Naive thymus-derived CD4-positive, alpha-beta T cell (primary cell): ENCODE data around the gene MDFI. TPM values are rescaled to one million over a fixed set of nuclear protein-coding genes. Genes with fewer than 3 reads are reported as not detected.

Source experiments
- ATAC-seq: fragments of 150-1000 bp; cut with Tn5 transposase; 2 replicates; pipeline ENCODE4 v1.10.0; 2021; ENCODE audit warnings: mild to moderate bottlenecking, moderate library complexity
- CTCF ChIA-PET: fragments of 350-600 bp; sonication (Branson Sonifier 250); formaldehyde crosslinking; loops from one replicate; lab custom pipeline; 2021; ENCODE audit warnings: antibody characterized with exemption; lab: Charles Lee
- POLR2A ChIA-PET: fragments of 350-600 bp; sonication (Branson Sonifier 250); formaldehyde crosslinking; loops from one replicate; lab custom pipeline; 2021; ENCODE audit warnings: antibody characterized with exemption, inconsistent platforms; lab: Charles Lee
- DNase-seq, 9 donors: peaks; one replicate each; pipeline versions ENCODE4 v3.0.0 to v3.0.0-alpha.2; 2020 to 2022; ENCODE audit warnings: mixed read lengths in 1 of 9
- H3K27ac ChIP-seq: one replicate; pipeline ENCODE4 v1.7.0; 2013; ENCODE audit warnings: mild to moderate bottlenecking, low read depth, low read length, moderate library complexity
- H3K27me3 ChIP-seq, 2 donors: one replicate each; pipeline ENCODE4 v1.7.0; 2013; ENCODE audit warnings: low read length in 2 of 2, mild to moderate bottlenecking in 2 of 2, moderate library complexity in 2 of 2; ENCODE audit not compliant: control insufficient read depth in 2 of 2, insufficient read depth in 2 of 2
- H3K36me3 ChIP-seq, 3 experiments: 1 replicate in 2 of 3; 2 replicates in 1 of 3; pipeline ENCODE4 v1.7.0; 2013; ENCODE audit warnings: low read length in 3 of 3, mild to moderate bottlenecking in 3 of 3, moderate library complexity in 1 of 3; ENCODE audit not compliant: insufficient read depth in 3 of 3, control insufficient read depth in 2 of 3
- H3K4me1 ChIP-seq, 2 donors: one replicate each; pipeline ENCODE4 v1.7.0; 2013; ENCODE audit warnings: low read length in 2 of 2, mild to moderate bottlenecking in 2 of 2, moderate library complexity in 1 of 2; ENCODE audit not compliant: control insufficient read depth in 2 of 2, insufficient read depth in 2 of 2
- H3K4me3 ChIP-seq: 2 replicates; pipeline ENCODE4 v1.7.0; 2013; ENCODE audit warnings: mild to moderate bottlenecking, low read length
- H3K9me3 ChIP-seq, 3 experiments: 1 replicate in 2 of 3; 2 replicates in 1 of 3; pipeline ENCODE4 v1.7.0; 2013; ENCODE audit warnings: low read length in 3 of 3; ENCODE audit not compliant: control insufficient read depth in 2 of 3
- H3K27ac Mint-ChIP-seq, 9 donors: one replicate each; pipeline ENCODE4 v1.8.0; 2020 to 2022; ENCODE audit warnings: mixed read lengths in 9 of 9, mild to moderate bottlenecking in 8 of 9, moderate library complexity in 5 of 9, inconsistent platforms in 2 of 9
- H3K27me3 Mint-ChIP-seq, 5 donors: one replicate each; pipeline ENCODE4 v1.8.0; 2021 to 2022; ENCODE audit warnings: mixed read lengths in 5 of 5, mild to moderate bottlenecking in 1 of 5
- H3K36me3 Mint-ChIP-seq, 5 donors: one replicate each; pipeline ENCODE4 v1.8.0; 2020 to 2022; ENCODE audit warnings: mixed read lengths in 5 of 5, mild to moderate bottlenecking in 3 of 5, inconsistent platforms in 1 of 5
- H3K4me1 Mint-ChIP-seq, 7 donors: one replicate each; pipeline ENCODE4 v1.8.0; 2020 to 2022; ENCODE audit warnings: mixed read lengths in 7 of 7, mild to moderate bottlenecking in 3 of 7, inconsistent platforms in 1 of 7
- H3K4me3 Mint-ChIP-seq, 10 donors: one replicate each; pipeline ENCODE4 v1.8.0; 2020 to 2022; ENCODE audit warnings: mild to moderate bottlenecking in 10 of 10, mixed read lengths in 10 of 10, moderate library complexity in 6 of 10, inconsistent platforms in 2 of 10
- H3K9me3 Mint-ChIP-seq, 11 donors: one replicate each; pipeline ENCODE4 v1.8.0; 2020 to 2022; ENCODE audit warnings: mixed read lengths in 11 of 11, mild to moderate bottlenecking in 4 of 11, inconsistent platforms in 1 of 11, moderate library complexity in 1 of 11
- intact Hi-C, 2 donors: fragments of 100-400 bp; cut with micrococcal nuclease; formaldehyde crosslinking; loops; one replicate each; pipeline ENCODE4 v1.15.1; 2023
- polyA plus RNA-seq, 2 donors: library from polyadenylated mRNA; unstranded; fragments of 300-500 nt; fragmentation: Illumina TruSeq; gene quantifications; one replicate each; pipeline ENCODE4 v1.2.3, GENCODE V29; 2021
- total RNA-seq, 6 experiments: library from RNA in 5 of 6; stranded (reverse) in 5 of 6; gene quantifications; 1 replicate in 5 of 6; 2 replicates in 1 of 6; pipeline ENCODE4 v1.2.3 and lab custom pipeline; 2021 to 2026

The MDFI gene
- total and polyA plus RNA-seq, 7 experiments from 2014 or later: not detected

- Mint-ChIP-seq H3K27ac (no peak overlapping the region), H3K4me3 (no peak overlapping the region), H3K27me3 (peaks cover 15 to 43% (median 26%) of the 10 kb centered on the region in 5 donors), H3K4me1 (peaks cover 0 to 5% (median 0%) of the 10 kb centered on the region in 7 donors), H3K36me3 (no peaks in the 10 kb centered on the region), H3K9me3 (peaks cover 0 to 3% (median 0%) of the 10 kb centered on the region in 11 donors)
- ChIA-PET POLR2A (no interaction called here), CTCF (no interaction called here)
- Histone ChIP-seq H3K9me3 (no peaks in the 10 kb centered on the region), H3K4me1 (no peaks in the 10 kb centered on the region), H3K27me3 (no peaks in the 10 kb centered on the region), H3K36me3 (no peaks in the 10 kb centered on the region), H3K4me3 (no peak overlapping the region), H3K27ac (no peak overlapping the region)
- intact Hi-C loops: no loop called here
- DNase-seq: no peak
- ATAC-seq: no peak
Measured at GRCh38 chr6:41644297-41644879, 6.1 kb downstream of the MDFI start.

- no peak overlapping the region for H3K27ac ChIP-seq
- no peaks in the 10 kb centered on the region for H3K4me1 ChIP-seq
- H3K4me3 ChIP-seq: no peak overlapping the region
- no peaks in the 10 kb centered on the region for H3K36me3 ChIP-seq
- Mint-ChIP-seq H3K9me3 (peaks cover 0 to 3% (median 0%) of the 10 kb centered on the region in 11 donors), H3K36me3 (no peaks in the 10 kb centered on the region), H3K27me3 (peaks cover 8 to 36% (median 19%) of the 10 kb centered on the region in 5 donors), H3K27ac (peak overlapping the region in 1 of 9 donors; percentile 46), H3K4me1 (no peaks in the 10 kb centered on the region), H3K4me3 (no peak overlapping the region)
- ChIA-PET CTCF (no interaction called here), POLR2A (no interaction called here)
- ATAC-seq (no peak), DNase-seq (no peak)
- H3K27me3 ChIP-seq: no peaks in the 10 kb centered on the region
- H3K9me3 ChIP-seq: no peaks in the 10 kb centered on the region
- intact Hi-C loops: no loop called here
Measured at GRCh38 chr6:41645007-41645618, 6.8 kb downstream of the MDFI start.

DNA sequence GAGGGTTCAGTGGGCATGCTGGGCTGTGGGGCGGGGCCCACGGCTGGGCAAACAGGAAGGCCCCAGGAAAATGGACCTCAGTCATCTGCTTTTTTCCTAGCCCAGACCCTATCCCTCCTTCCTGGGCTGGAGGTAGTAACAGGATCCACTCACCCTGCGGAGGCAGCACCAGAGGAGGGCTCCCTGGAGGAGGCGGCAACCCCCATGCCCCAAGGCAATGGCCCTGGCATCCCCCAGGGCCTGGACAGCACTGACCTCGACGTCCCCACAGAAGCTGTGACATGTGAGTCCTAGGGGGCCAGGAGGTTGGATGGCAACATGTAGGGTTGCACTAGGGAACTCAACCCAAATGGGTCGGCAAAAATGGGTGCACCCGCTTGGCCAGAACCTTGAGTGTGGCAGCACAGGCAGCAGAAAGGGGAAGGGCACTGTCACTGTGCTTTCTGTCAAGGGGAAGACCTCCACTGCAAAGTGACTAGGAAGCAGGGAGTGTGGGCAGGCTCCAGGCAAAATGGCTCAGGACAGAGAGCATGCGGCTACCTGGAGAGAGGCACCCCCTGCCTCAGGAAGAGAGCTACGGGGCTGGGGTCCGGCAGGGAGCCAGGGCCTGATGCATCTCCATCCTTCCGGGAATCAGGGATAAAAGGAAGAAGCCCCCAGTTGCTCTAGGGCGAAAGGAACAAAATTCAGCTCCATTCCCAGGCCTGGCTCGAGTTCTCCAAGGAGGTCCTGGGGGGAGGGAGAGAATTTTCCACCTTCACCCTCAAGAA is 7.9 kb downstream of the MDFI start:
- H3K4me1 Mint-ChIP-seq: no peaks in the 10 kb centered on the region
- DNase-seq (no peak), ATAC-seq (no peak)
- Histone ChIP-seq H3K4me3 (no peak overlapping the region), H3K36me3 (no peaks in the 10 kb centered on the region), H3K27me3 (no peaks in the 10 kb centered on the region), H3K9me3 (no peaks in the 10 kb centered on the region), H3K4me1 (no peaks in the 10 kb centered on the region), H3K27ac (no peak overlapping the region)
- no peak overlapping the region for H3K27ac Mint-ChIP-seq
- no peak overlapping the region for H3K4me3 Mint-ChIP-seq
- H3K9me3 Mint-ChIP-seq: peaks cover 0 to 3% (median 0%) of the 10 kb centered on the region in 11 donors
- H3K27me3 Mint-ChIP-seq: peaks cover under 1 to 28% (median 13%) of the 10 kb centered on the region in 5 donors
- ChIA-PET CTCF (no interaction called here), POLR2A (no interaction called here)
- intact Hi-C loops: no loop called here
- no peaks in the 10 kb centered on the region for H3K36me3 Mint-ChIP-seq

DNA sequence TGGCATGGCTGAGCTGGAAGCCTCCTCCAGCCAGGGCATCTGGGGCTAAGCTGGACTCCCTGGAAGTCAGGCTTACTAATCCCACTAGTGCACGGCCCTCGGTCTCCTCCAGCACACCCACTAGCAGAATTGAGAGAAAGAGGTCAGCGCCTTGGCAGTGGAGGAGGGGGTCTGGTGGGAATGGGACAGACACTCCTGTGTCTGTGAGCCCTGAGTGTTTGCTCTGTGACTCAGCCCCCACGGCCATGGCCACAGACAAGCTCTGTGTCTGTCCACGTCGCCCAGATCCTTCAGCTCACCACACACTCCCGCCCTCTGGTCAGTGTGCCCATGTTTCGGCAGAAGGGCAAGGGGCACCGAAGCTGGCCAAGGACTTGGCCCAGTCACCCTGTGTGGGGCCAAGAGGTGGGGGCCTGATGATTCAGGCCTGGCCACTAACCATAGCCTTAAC is 8.8 kb downstream of the MDFI start:
- Mint-ChIP-seq H3K27ac (no peak overlapping the region), H3K9me3 (peaks cover 0 to 3% (median 0%) of the 10 kb centered on the region in 11 donors), H3K4me1 (no peaks in the 10 kb centered on the region), H3K4me3 (no peak overlapping the region), H3K36me3 (no peaks in the 10 kb centered on the region), H3K27me3 (peaks cover 0 to 22% (median 11%) of the 10 kb centered on the region in 5 donors)
- ChIA-PET CTCF (no interaction called here), POLR2A (no interaction called here)
- no peak overlapping the region for H3K27ac ChIP-seq
- H3K4me1 ChIP-seq: no peaks in the 10 kb centered on the region
- no peak overlapping the region for H3K4me3 ChIP-seq
- no peaks in the 10 kb centered on the region for H3K9me3 ChIP-seq
- no peaks in the 10 kb centered on the region for H3K36me3 ChIP-seq
- no peaks in the 10 kb centered on the region for H3K27me3 ChIP-seq
- intact Hi-C loops: no loop called here
- ATAC-seq (no peak), DNase-seq (no peak)

DNA sequence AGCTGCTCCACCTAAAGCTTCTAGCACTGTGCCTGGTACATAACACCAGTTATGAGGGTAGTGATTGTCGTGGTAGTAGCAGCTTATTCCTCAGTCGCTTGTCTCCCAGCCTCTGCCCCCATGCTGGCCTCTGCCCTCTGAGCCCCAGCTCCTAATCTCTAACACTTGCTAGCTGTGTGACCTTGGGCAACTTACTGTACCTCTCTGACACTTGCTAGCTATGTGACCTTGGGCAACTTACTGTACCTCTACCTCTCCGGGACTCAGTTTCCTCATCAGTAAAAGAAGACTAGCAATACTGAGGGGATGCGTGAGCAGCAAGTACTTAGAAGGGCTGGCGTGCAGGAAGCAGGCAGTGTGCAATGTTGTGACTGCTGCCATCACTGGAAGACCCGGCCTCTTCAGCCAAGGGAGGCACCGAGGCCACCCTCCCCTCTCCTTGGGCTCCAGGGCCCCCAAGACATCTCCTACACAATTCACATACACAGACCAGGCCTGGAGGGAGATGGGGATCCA is 9.9 kb downstream of the MDFI start:
- Mint-ChIP-seq H3K9me3 (peaks cover 0 to 2% (median 0%) of the 10 kb centered on the region in 11 donors), H3K4me3 (no peak overlapping the region), H3K27me3 (peaks cover 0 to 17% (median 6%) of the 10 kb centered on the region in 5 donors), H3K36me3 (no peaks in the 10 kb centered on the region), H3K27ac (no peak overlapping the region), H3K4me1 (no peaks in the 10 kb centered on the region)
- intact Hi-C loops: no loop called here
- no peaks in the 10 kb centered on the region for H3K36me3 ChIP-seq
- H3K4me3 ChIP-seq: no peak overlapping the region
- H3K4me1 ChIP-seq: no peaks in the 10 kb centered on the region
- H3K27ac ChIP-seq: no peak overlapping the region
- ChIA-PET CTCF (no interaction called here), POLR2A (no interaction called here)
- ATAC-seq (no peak), DNase-seq (no peak)
- no peaks in the 10 kb centered on the region for H3K9me3 ChIP-seq
- no peaks in the 10 kb centered on the region for H3K27me3 ChIP-seq

DNA sequence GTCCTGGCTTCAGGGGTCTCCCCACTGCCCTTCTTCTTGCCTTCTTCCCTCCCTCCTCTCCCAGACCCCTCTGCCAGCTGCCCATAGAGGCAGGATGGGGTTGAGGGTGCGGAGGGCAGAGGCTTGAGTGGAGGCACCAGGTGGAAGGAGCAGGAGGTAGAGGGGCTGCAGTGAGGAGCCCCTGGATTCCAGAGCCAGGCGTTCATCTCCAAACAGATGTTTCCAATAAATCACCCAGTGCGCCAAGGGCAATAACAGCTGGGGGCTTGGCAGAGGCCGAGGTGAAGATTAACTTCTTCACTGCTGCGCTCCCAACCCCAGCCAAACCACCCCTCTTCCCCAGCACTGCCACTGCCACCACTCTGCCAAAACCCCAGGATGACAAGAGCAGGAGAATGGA is 10.7 kb downstream of the MDFI start:
- no peaks in the 10 kb centered on the region for H3K27me3 ChIP-seq
- Mint-ChIP-seq H3K4me3 (no peak overlapping the region), H3K9me3 (peaks cover 0 to 1% (median 0%) of the 10 kb centered on the region in 11 donors), H3K27me3 (peaks cover 0 to 17% (median 6%) of the 10 kb centered on the region in 5 donors), H3K36me3 (no peaks in the 10 kb centered on the region), H3K4me1 (no peaks in the 10 kb centered on the region), H3K27ac (no peak overlapping the region)
- DNase-seq (no peak), ATAC-seq (no peak)
- intact Hi-C loops: no loop called here
- POLR2A ChIA-PET: no interaction called here
- H3K27ac ChIP-seq: no peak overlapping the region
- H3K4me1 ChIP-seq: no peaks in the 10 kb centered on the region
- CTCF ChIA-PET: no interaction called here
- no peak overlapping the region for H3K4me3 ChIP-seq
- H3K36me3 ChIP-seq: no peaks in the 10 kb centered on the region
- H3K9me3 ChIP-seq: no peaks in the 10 kb centered on the region
